ENCODE results near the gene FAM200C.

Gene FAM200C

GRCh38 chr5:160423099-160423498 lies 23.2 kb upstream of the FAM200C start:
- intact Hi-C loops (cut with DNase I), result no loop called here

GRCh38 chr5:160421625-160422258 lies 21.9 kb upstream of the FAM200C start, which contains the start of gene PTTG1:
Gene PTTG1 (plus strand): TSS chr5:160421855. CDS start chr5:160422313, 458 bp downstream.
- peak; percentile 85 to 97 (median 93) for DNase-seq
- intact Hi-C loops (cut with DNase I), result no loop called here

More at GRCh38 chr5:160423099-160423498, 23.2 kb upstream of the FAM200C start:
- DNase-seq, result no peak

GRCh38 chr5:160420331-160420610 lies 20.4 kb upstream of the FAM200C start:
- intact Hi-C loops (cut with DNase I), result no loop called here

GRCh38 chr5:160419458-160420330 lies 19.8 kb upstream of the FAM200C start:
- intact Hi-C loops (cut with DNase I), result no loop called here
- no peak for DNase-seq

More at GRCh38 chr5:160420331-160420610, 20.4 kb upstream of the FAM200C start:
- DNase-seq, result no peak

GRCh38 chr5:160418561-160419457 lies 19.0 kb upstream of the FAM200C start, which contains the start of gene SLU7:
Gene SLU7 (minus strand): TSS chr5:160419081. CDS start chr5:160415294, 3,787 bp downstream.
- peak; percentile 81 to 97 (median 91) for DNase-seq
- intact Hi-C loops (cut with DNase I), result no loop called here

GRCh38 chr5:160398806-160399205 lies 1.0 kb downstream of the FAM200C start:
- intact Hi-C loops (cut with DNase I), result loop anchor here (10.0 kb wide), 1 partner anchor 284 kb away; the partner anchor contains the start of gene PWWP2A
- DNase-seq, result no peak

GRCh38 chr5:160397492-160397891 lies 2.4 kb downstream of the FAM200C start:
- no peak for DNase-seq
- intact Hi-C loops (cut with DNase I), result loop anchor here (10.0 kb wide), 1 partner anchor 283 kb away; the partner anchor contains the start of gene PWWP2A

DNA sequence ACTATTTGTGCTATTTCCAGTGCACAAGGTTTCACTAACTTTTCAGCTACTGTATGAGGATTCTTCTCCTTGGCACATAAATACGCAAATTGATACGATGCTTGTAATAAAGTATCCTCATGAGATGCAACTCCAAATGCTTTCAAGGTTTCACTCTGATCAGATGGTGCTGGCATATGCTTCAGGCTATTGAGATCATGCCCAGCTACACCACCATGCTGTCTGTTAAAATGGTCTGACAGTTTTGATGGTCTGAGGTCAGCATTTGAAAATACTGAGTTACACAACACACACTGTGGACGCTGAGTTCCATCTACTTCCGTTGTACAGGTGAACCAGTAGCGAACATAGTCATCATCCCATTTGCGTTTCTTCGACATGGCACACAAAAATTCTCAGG lies 4.7 kb downstream of the FAM200C start:
- intact Hi-C loops (cut with DNase I), result loop anchor here (10.0 kb wide), 1 partner anchor 280 kb away; the partner anchor contains the start of gene PWWP2A
- no peak for DNase-seq

DNA sequence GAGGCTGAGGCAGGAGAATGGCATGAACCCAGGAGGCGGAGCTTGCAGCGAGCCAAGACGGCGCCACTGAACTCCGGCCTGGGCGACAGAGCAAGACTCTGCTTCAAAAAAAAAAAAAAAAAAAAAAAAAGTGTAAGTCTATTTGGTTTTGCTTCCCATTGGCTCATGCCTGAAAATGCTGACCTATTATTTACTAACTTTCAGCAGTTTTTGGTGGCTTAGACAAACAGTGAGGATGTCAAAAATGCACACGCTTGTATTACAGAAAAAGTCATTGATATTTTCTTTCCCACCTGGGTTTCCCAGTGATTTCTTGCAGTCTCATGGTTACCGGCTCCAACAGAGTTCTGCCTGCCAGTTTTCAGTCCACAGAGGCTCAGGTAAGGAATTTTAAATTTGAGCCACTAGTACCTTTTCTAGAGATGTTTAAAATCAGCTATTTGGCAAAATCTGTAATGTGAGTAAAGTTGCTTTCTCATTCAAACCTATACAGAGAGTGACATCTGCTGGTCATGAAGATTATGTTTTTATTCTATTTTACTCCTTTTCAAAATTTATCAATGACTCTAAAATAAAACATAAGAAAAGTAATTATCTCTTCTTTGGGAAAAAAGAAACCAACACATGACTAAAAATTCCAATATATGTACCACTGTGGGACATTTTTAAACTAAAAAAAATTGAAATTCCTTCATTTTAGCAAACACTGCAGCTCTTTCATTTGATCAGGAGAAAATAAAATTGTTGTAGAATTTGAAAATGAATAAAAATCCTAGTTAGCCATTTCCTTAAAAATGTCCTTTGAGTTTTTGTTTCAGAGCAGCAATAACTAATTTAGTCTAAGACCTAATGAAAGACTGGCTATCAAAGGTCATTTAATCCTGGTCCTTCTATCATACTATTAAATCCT lies 8.8 kb downstream of the FAM200C start:
- no peak for DNase-seq
- intact Hi-C loops (cut with DNase I), result loop anchor here (10.0 kb wide), 1 partner anchor 276 kb away; the partner anchor contains the start of gene PWWP2A

DNA sequence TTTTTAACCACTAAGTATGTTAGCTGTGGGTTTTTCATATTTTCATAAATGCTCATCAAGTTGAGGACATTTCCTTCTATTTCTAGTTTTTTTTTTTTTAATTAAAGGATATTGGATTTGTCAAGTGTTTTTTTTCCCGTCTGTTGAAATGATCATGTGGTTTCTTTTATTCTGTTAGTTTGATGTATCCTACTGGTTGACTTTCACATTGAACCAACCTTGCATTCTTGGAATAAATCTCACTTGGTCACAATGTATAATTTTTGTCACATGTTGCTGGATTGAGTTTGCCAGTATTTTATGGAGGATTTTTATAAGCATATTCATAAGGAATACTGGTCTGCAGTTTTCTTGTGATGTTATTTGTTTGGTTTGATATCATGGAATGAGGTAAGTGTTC lies 12.4 kb downstream of the FAM200C start:
- intact Hi-C loops (cut with DNase I), result no loop called here
- no peak for DNase-seq

DNA sequence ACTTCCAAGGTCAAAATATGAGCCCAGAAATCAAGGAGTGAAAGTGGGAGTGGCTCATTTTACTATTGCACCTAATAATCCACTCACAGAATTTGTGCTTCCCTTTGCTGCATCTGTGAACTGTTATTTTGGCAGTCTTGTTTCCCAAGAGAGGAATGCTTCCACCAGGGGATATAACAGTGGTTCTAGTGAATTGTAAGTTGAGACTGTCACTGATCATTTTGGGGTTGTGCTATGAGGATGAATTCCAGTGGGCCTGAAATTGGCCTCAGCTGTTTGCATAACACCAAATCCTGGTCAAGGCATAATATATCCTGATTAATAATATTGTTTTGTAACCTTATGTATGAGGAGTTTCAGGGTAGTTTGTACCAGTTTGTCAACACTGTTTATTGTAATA lies 14.4 kb downstream of the FAM200C start:
- intact Hi-C loops (cut with DNase I), result no loop called here
- DNase-seq, result no peak

- intact Hi-C loops (cut with DNase I), result no loop called here
Measured at GRCh38 chr5:160384681-160385080, 15.2 kb downstream of the FAM200C start.

GRCh38 chr5:160382346-160382745 lies 17.5 kb downstream of the FAM200C start:
- no peak for DNase-seq
- intact Hi-C loops (cut with DNase I), result no loop called here

More at GRCh38 chr5:160384681-160385080, 15.2 kb downstream of the FAM200C start:
- DNase-seq, result no peak

- no peak for DNase-seq
- intact Hi-C loops (cut with DNase I), result no loop called here
Measured at GRCh38 chr5:160380041-160380440, 19.8 kb downstream of the FAM200C start.

- intact Hi-C loops (cut with DNase I), result no loop called here
- DNase-seq, result no peak
Measured at GRCh38 chr5:160379511-160379910, 20.3 kb downstream of the FAM200C start.

- DNase-seq, result no peak
- intact Hi-C loops (cut with DNase I), result no loop called here
Measured at GRCh38 chr5:160378330-160378729, 21.5 kb downstream of the FAM200C start.

- DNase-seq, result no peak
- intact Hi-C loops (cut with DNase I), result no loop called here
Measured at GRCh38 chr5:160377651-160378050, 22.2 kb downstream of the FAM200C start.

GRCh38 chr5:160376416-160376815 lies 23.4 kb downstream of the FAM200C start:
- DNase-seq, result no peak
- intact Hi-C loops (cut with DNase I), result no loop called here
